HepG2 (cell line): ENCODE measurements around the gene KRT13. TPM values are rescaled to one million over a fixed set of nuclear protein-coding genes. Genes with fewer than 3 reads are reported as not detected.

Experiments
- ATAC-seq: fragments of 200-7000 bp; cut with Tn5 transposase; 3 replicates; pipeline ENCODE4 v1.9.1; 2020; ENCODE audit warnings: mild to moderate bottlenecking, moderate library complexity
- BruUV-seq: library from RNA; stranded (reverse); fragments of 400-500 nt; replicated peaks from 2 replicates; lab custom pipeline; 2021; lab: Mats Ljungman, UMichigan
- CTCF ChIA-PET: fragments of 300-600 bp; formaldehyde crosslinking; extraction: SDS; loops from one replicate; lab custom pipeline; 2021; ENCODE audit warnings: low total read pairs, inconsistent platforms, low intra/inter-chr PET ratio; lab: Yijun Ruan, JAX
- POLR2A ChIA-PET: fragments of 350-600 bp; sonication (Branson Sonifier 250); formaldehyde crosslinking; loops from one replicate; lab custom pipeline; 2020; ENCODE audit warnings: antibody characterized with exemption, inconsistent platforms; lab: Yijun Ruan, JAX
- DNase-seq: peaks from one replicate; pipeline ENCODE4 v3.0.0-alpha.2; 2015; ENCODE audit warnings: low spot score
- FAIRE-seq: peaks from 3 replicates; lab custom pipeline; 2011; peaks lifted over from hg19 to GRCh38; lab: Jason Lieb, UNC
- H2AFZ ChIP-seq: one replicate; pipeline ENCODE4 v1.6.1; 2011; ENCODE audit warnings: low read length, inconsistent platforms
- H3K27ac ChIP-seq: fragments of 300-600 bp; 3 replicates; pipeline ENCODE4 v1.8.0; 2011; ENCODE audit warnings: mixed run types, mild to moderate bottlenecking, mixed read lengths, low read length, inconsistent platforms; ENCODE audit not compliant: insufficient read depth; ENCODE audit errors: extremely low read length
- H3K27me3 ChIP-seq, 2 experiments: fragments of 200-600 bp in 1 of 2; 2 replicates in 1 of 2; 3 replicates in 1 of 2; pipeline versions ENCODE4 v1.6.0 to v1.8.0; 2011; ENCODE audit warnings: low read length in 2 of 2, mild to moderate bottlenecking in 2 of 2, moderate library complexity in 2 of 2, inconsistent platforms in 1 of 2; ENCODE audit not compliant: insufficient read depth in 2 of 2, control insufficient read depth in 1 of 2
- H3K36me3 ChIP-seq, 2 experiments: fragments of 200-600 bp in 1 of 2; replicated peaks in 1 of 2; 2 replicates in 1 of 2; 3 replicates in 1 of 2; pipeline versions ENCODE4 v1.5.1 to v1.8.0; 2011; ENCODE audit warnings: low read length in 2 of 2, inconsistent platforms in 1 of 2; ENCODE audit not compliant: insufficient read depth in 2 of 2, control insufficient read depth in 1 of 2
- H3K4me1 ChIP-seq: 2 replicates; pipeline ENCODE4 v1.5.1; 2012; ENCODE audit warnings: low read length, inconsistent platforms; ENCODE audit not compliant: insufficient read depth
- H3K4me2 ChIP-seq: 2 replicates; pipeline ENCODE4 v1.6.0; 2011; ENCODE audit warnings: low read depth, low read length, inconsistent platforms
- H3K4me3 ChIP-seq, 3 experiments: fragments of 200-600 bp in 1 of 3; sonication (generic), shearing (Covaris generic) in 1 of 3; replicated peaks in 1 of 3; 2 replicates each; pipeline ENCODE4 v1.5.1; 2011 to 2016; ENCODE audit warnings: low read length in 3 of 3, inconsistent platforms in 2 of 3, low read depth in 2 of 3, mild to moderate bottlenecking in 2 of 3, control low read depth in 1 of 3, mixed read lengths in 1 of 3; ENCODE audit not compliant: insufficient read depth in 1 of 3
- H3K79me2 ChIP-seq: one replicate; pipeline ENCODE4 v1.6.1; 2011; ENCODE audit warnings: low read length, inconsistent platforms; ENCODE audit not compliant: insufficient read depth
- H3K9ac ChIP-seq: 2 replicates; pipeline ENCODE4 v1.6.0; 2011; ENCODE audit warnings: mild to moderate bottlenecking, low read depth, low read length, inconsistent platforms; ENCODE audit not compliant: insufficient read depth
- H3K9me3 ChIP-seq: 2 replicates; pipeline ENCODE4 v1.5.1; 2012; ENCODE audit warnings: mild to moderate bottlenecking, low read length
- H4K20me1 ChIP-seq: 2 replicates; pipeline ENCODE4 v1.6.0; 2011; ENCODE audit warnings: inconsistent platforms, mild to moderate bottlenecking, low read length, moderate library complexity; ENCODE audit not compliant: insufficient read depth
- FOXA1 ChIP-seq, 2 experiments: fragments of 450-650 bp in 1 of 2; sonication (generic) in 1 of 2; formaldehyde crosslinking in 1 of 2; IDR thresholded peaks; 2 replicates each; pipeline versions ENCODE4 v1.4.0 to v1.6.1; 2016 to 2020; ENCODE audit warnings: missing genetic modification reagents in 1 of 2
- ZNF280D ChIP-seq: sonication (generic); formaldehyde crosslinking; IDR thresholded peaks from 2 replicates; pipeline ENCODE4 v1.5.1; 2020; ENCODE audit warnings: mild to moderate bottlenecking, missing genetic modification reagents
- WGBS: methylation state at CpG from one replicate; pipeline ENCODE4 v1.1.6; 2017; ENCODE audit warnings: low lambda C conversion rate; 5-methylcytosine and 5-hydroxymethylcytosine counted together
- in situ Hi-C: cut with HindIII; loops from 2 replicates; pipeline ENCODE4 v1.10.0; 2017; ENCODE audit warnings: low pct_unique_long_range_greater_than_20kb; ENCODE audit not compliant: extremely low pct_ligation_motif_present
- intact Hi-C: fragments of 100-400 bp; cut with micrococcal nuclease; formaldehyde crosslinking; loops from one replicate; pipeline ENCODE4 v1.10.0; 2022; ENCODE audit not compliant: unreplicated experiment
- polyA plus RNA-seq, 8 experiments: library from polyadenylated mRNA; depleted of rRNA in 3 of 8; stranded (reverse) in 7 of 8; unstranded in 1 of 8; fragments of >200 nt; fragmentation: Illumina TruSeq in 4 of 8; extraction: Trizol in 4 of 8; gene quantifications; 2 replicates each; pipeline versions ENCODE4 v1.2.1 to v1.2.3, GENCODE V29; 2011 to 2016; ENCODE audit warnings: low read depth in 4 of 8, missing spikeins in 1 of 8, mixed read lengths in 1 of 8; ENCODE audit not compliant: insufficient read depth in 1 of 8
- total RNA-seq, 5 experiments: library from RNA; depleted of rRNA; stranded (reverse); fragments of >200 nt; fragmentation: Illumina TruSeq; extraction: Trizol; gene quantifications; 2 replicates each; pipeline ENCODE4 v1.2.3, GENCODE V29; 2016; ENCODE audit warnings: low read depth in 1 of 5
- TF ChIP-seq, protein P1 (sequence below): sonication (generic); formaldehyde crosslinking; IDR thresholded peaks from 2 replicates; pipeline ENCODE4 v1.4.0; 2020; ENCODE audit warnings: missing genetic modification reagents
- TF ChIP-seq, protein P2 (sequence below): sonication (generic); formaldehyde crosslinking; IDR thresholded peaks from 2 replicates; pipeline ENCODE4 v1.4.0; 2020; ENCODE audit warnings: missing genetic modification reagents, borderline replicate concordance

The KRT13 gene
- total and polyA plus RNA-seq, 2 of the 13 experiments (the other 11 are each of a cell fraction or from before 2014, with no cell fraction given): not detected

DNA sequence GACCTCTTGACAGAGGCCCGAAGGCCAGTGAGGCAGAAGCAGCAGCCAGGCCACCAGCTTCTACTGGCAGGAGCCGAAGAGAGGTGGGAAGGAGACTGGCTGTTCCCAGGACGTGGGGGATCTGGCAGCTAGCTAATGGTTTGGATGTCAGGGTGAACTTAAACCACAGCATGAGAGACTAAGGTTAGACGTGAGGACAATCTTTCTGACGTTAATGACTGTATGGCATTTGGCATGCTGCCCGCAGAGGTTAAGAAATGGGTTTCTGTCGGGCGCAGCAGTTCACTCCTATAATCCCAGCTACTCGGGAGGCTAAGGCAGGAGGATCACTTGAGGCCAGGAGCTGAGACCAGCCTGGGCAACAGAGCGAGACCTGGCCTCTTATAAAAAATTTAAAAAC is 6.3 kb upstream of the KRT13 start (continued):
- no peak for TF ChIP-seq ZNF280D (CRISPR knock-in tag)

DNA sequence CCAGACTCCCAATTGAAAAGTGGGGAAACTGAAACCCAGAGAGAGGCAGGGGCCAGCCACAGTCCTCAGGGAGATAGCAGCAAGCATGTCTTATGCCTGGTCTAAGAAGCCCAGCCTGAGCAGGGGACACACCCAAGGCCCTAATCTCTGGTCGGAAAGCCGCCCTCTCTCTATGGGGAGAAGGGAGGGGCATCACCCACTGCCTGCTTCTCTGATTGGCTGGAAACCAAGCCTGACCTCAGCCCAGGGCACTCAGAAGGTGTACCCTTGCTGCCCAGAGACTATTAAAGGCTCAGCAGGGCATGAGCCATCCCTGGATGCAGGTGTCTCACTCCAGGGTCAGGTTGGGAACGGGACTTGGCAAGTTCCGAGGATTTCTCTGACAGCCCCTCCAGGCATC is 5.7 kb upstream of the KRT13 start:
- Histone ChIP-seq H2AFZ (no peak overlapping the region), H3K9ac (no peak overlapping the region), H3K27ac (no peak overlapping the region), H4K20me1 (no peaks in the 10 kb centered on the region), H3K9me3 (no peaks in the 10 kb centered on the region), H3K4me2 (no peak overlapping the region), H3K36me3 (no peaks in the 10 kb centered on the region), H3K4me1 (peaks cover 10% of the 10 kb centered on the region), H3K4me3 (no peak overlapping the region), H3K79me2 (no peaks in the 10 kb centered on the region), H3K27me3 (peaks cover 7 to 52% of the 10 kb centered on the region in 2 experiments)
- intact Hi-C loops: no loop called here
- BruUV-seq: no TSS peak
- ChIA-PET POLR2A (no interaction called here), CTCF (no interaction called here)
- FAIRE-seq: no peak
- in situ Hi-C loops: no loop called here
- ATAC-seq: no peak
- WGBS: 0% methylated on average over 1 of the region's 4 CpGs
- DNase-seq: no peak
- TF ChIP-seq, protein P1, sequence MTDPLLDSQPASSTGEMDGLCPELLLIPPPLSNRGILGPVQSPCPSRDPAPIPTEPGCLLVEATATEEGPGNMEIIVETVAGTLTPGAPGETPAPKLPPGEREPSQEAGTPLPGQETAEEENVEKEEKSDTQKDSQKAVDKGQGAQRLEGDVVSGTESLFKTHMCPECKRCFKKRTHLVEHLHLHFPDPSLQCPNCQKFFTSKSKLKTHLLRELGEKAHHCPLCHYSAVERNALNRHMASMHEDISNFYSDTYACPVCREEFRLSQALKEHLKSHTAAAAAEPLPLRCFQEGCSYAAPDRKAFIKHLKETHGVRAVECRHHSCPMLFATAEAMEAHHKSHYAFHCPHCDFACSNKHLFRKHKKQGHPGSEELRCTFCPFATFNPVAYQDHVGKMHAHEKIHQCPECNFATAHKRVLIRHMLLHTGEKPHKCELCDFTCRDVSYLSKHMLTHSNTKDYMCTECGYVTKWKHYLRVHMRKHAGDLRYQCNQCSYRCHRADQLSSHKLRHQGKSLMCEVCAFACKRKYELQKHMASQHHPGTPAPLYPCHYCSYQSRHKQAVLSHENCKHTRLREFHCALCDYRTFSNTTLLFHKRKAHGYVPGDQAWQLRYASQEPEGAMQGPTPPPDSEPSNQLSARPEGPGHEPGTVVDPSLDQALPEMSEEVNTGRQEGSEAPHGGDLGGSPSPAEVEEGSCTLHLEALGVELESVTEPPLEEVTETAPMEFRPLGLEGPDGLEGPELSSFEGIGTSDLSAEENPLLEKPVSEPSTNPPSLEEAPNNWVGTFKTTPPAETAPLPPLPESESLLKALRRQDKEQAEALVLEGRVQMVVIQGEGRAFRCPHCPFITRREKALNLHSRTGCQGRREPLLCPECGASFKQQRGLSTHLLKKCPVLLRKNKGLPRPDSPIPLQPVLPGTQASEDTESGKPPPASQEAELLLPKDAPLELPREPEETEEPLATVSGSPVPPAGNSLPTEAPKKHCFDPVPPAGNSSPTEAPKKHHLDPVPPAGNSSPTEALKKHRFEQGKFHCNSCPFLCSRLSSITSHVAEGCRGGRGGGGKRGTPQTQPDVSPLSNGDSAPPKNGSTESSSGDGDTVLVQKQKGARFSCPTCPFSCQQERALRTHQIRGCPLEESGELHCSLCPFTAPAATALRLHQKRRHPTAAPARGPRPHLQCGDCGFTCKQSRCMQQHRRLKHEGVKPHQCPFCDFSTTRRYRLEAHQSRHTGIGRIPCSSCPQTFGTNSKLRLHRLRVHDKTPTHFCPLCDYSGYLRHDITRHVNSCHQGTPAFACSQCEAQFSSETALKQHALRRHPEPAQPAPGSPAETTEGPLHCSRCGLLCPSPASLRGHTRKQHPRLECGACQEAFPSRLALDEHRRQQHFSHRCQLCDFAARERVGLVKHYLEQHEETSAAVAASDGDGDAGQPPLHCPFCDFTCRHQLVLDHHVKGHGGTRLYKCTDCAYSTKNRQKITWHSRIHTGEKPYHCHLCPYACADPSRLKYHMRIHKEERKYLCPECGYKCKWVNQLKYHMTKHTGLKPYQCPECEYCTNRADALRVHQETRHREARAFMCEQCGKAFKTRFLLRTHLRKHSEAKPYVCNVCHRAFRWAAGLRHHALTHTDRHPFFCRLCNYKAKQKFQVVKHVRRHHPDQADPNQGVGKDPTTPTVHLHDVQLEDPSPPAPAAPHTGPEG (CRISPR knock-in tag): no peak
- TF ChIP-seq FOXA1 (IDR thresholded peaks at IDR 0.05) (no peak), FOXA1 (CRISPR knock-in tag; IDR thresholded peaks at IDR 0.05) (no peak)
- TF ChIP-seq, protein P2, sequence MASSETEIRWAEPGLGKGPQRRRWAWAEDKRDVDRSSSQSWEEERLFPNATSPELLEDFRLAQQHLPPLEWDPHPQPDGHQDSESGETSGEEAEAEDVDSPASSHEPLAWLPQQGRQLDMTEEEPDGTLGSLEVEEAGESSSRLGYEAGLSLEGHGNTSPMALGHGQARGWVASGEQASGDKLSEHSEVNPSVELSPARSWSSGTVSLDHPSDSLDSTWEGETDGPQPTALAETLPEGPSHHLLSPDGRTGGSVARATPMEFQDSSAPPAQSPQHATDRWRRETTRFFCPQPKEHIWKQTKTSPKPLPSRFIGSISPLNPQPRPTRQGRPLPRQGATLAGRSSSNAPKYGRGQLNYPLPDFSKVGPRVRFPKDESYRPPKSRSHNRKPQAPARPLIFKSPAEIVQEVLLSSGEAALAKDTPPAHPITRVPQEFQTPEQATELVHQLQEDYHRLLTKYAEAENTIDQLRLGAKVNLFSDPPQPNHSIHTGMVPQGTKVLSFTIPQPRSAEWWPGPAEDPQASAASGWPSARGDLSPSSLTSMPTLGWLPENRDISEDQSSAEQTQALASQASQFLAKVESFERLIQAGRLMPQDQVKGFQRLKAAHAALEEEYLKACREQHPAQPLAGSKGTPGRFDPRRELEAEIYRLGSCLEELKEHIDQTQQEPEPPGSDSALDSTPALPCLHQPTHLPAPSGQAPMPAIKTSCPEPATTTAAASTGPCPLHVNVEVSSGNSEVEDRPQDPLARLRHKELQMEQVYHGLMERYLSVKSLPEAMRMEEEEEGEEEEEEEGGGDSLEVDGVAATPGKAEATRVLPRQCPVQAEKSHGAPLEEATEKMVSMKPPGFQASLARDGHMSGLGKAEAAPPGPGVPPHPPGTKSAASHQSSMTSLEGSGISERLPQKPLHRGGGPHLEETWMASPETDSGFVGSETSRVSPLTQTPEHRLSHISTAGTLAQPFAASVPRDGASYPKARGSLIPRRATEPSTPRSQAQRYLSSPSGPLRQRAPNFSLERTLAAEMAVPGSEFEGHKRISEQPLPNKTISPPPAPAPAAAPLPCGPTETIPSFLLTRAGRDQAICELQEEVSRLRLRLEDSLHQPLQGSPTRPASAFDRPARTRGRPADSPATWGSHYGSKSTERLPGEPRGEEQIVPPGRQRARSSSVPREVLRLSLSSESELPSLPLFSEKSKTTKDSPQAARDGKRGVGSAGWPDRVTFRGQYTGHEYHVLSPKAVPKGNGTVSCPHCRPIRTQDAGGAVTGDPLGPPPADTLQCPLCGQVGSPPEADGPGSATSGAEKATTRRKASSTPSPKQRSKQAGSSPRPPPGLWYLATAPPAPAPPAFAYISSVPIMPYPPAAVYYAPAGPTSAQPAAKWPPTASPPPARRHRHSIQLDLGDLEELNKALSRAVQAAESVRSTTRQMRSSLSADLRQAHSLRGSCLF (CRISPR knock-in tag): no peak
